B cell (primary cell): ENCODE results near the gene RAPGEF5. TPM values are rescaled to one million over a fixed set of nuclear protein-coding genes. Genes with fewer than 3 reads are reported as not detected.

Experiments used
- ATAC-seq: fragments of 200-7000 bp; cut with Tn5 transposase; one replicate; pipeline ENCODE4 v1.10.0; 2021; ENCODE audit warnings: low read depth, mild to moderate bottlenecking, moderate number of reproducible peaks, moderate library complexity
- CTCF ChIA-PET: fragments of 350-600 bp; sonication (Branson Sonifier 250); formaldehyde crosslinking; loops from one replicate; lab custom pipeline; 2021; ENCODE audit warnings: antibody characterized with exemption, inconsistent platforms; lab: Charles Lee
- POLR2A ChIA-PET: fragments of 350-600 bp; sonication (Branson Sonifier 250); formaldehyde crosslinking; loops from one replicate; lab custom pipeline; 2021; ENCODE audit warnings: antibody characterized with exemption; lab: Charles Lee
- DNase-seq: peaks from one replicate; pipeline ENCODE4 v3.0.0; 2013
- H2AFZ ChIP-seq: 2 replicates; pipeline ENCODE4 v1.6.1; 2012; ENCODE audit warnings: mild to moderate bottlenecking, low read depth, low read length; ENCODE audit not compliant: insufficient read depth, poor library complexity, severe bottlenecking
- H3K27ac ChIP-seq, 2 donors: 1 replicate in 1 of 2; 2 replicates in 1 of 2; pipeline ENCODE4 v1.5.1; 2012 to 2013; ENCODE audit warnings: low read length in 2 of 2, mild to moderate bottlenecking in 2 of 2, moderate library complexity in 1 of 2
- H3K27me3 ChIP-seq, 4 experiments: fragments of 200-600 bp in 1 of 4; sonication (generic) in 1 of 4; replicated peaks in 1 of 4; 1 replicate in 2 of 4; 2 replicates in 2 of 4; pipeline versions ENCODE4 v1.6.1 to v1.7.0; 2013 to 2016; ENCODE audit warnings: low read length in 3 of 4, mild to moderate bottlenecking in 2 of 4, mixed read lengths in 1 of 4, moderate library complexity in 1 of 4; ENCODE audit not compliant: insufficient read depth in 4 of 4, control insufficient read depth in 3 of 4; ENCODE audit errors: control extremely low read depth in 1 of 4
- H3K36me3 ChIP-seq, 2 experiments: replicated peaks in 1 of 2; 1 replicate in 1 of 2; 2 replicates in 1 of 2; pipeline versions ENCODE4 v1.6.1 to v1.7.1; 2013; ENCODE audit warnings: low read length in 1 of 2; ENCODE audit not compliant: insufficient read depth in 2 of 2, control insufficient read depth in 1 of 2; ENCODE audit errors: control extremely low read depth in 1 of 2, extremely low read depth in 1 of 2
- H3K4me1 ChIP-seq, 2 donors: fragments of 200-600 bp in 1 of 2; sonication (generic) in 1 of 2; 1 replicate in 1 of 2; 2 replicates in 1 of 2; pipeline versions ENCODE4 v1.5.1 to v1.6.1; 2013 to 2017; ENCODE audit warnings: low read length in 2 of 2; ENCODE audit not compliant: control insufficient read depth in 2 of 2, insufficient read depth in 2 of 2
- H3K4me2 ChIP-seq: replicated peaks from 2 replicates; pipeline ENCODE3; 2012; ENCODE audit warnings: mild to moderate bottlenecking, low read depth, low read length; ENCODE audit not compliant: poor library complexity, severe bottlenecking
- H3K4me3 ChIP-seq, 5 experiments: fragments of 200-600 bp in 1 of 5; sonication (generic) in 1 of 5; 1 replicate in 3 of 5; 2 replicates in 2 of 5; pipeline versions ENCODE4 v1.5.1 to v1.7.0; 2011 to 2016; ENCODE audit warnings: low read length in 4 of 5, mild to moderate bottlenecking in 4 of 5, low read depth in 2 of 5, control low read depth in 1 of 5, moderate library complexity in 1 of 5; ENCODE audit not compliant: insufficient read depth in 1 of 5; ENCODE audit errors: control extremely low read depth in 1 of 5, extremely low read depth in 1 of 5
- H3K79me2 ChIP-seq: fragments of 200-600 bp; sonication (generic); one replicate; pipeline ENCODE4 v1.6.0; 2016; ENCODE audit warnings: low read length; ENCODE audit not compliant: control insufficient read depth, insufficient read depth
- H3K9ac ChIP-seq: fragments of 200-600 bp; sonication (generic); 2 replicates; pipeline ENCODE4 v1.6.1; 2017; ENCODE audit warnings: mild to moderate bottlenecking, low read length, moderate library complexity
- H3K9me3 ChIP-seq, 3 donors: one replicate each; pipeline versions ENCODE4 v1.6.1 to v1.7.1; 2013; ENCODE audit warnings: low read length in 2 of 3; ENCODE audit not compliant: control insufficient read depth in 2 of 3, insufficient read depth in 1 of 3; ENCODE audit errors: control extremely low read depth in 1 of 3
- H4K20me1 ChIP-seq: 2 replicates; pipeline ENCODE4 v1.6.0; 2012; ENCODE audit warnings: mild to moderate bottlenecking, low read length; ENCODE audit not compliant: insufficient read depth, control insufficient read depth, poor library complexity, severe bottlenecking
- H3K27ac Mint-ChIP-seq: one replicate; pipeline ENCODE4 v1.8.0; 2021; ENCODE audit warnings: mixed read lengths
- H3K27me3 Mint-ChIP-seq: one replicate; pipeline ENCODE4 v1.8.0; 2021; ENCODE audit warnings: mixed read lengths
- H3K4me1 Mint-ChIP-seq: one replicate; pipeline ENCODE4 v1.8.0; 2021; ENCODE audit warnings: mixed read lengths
- H3K4me3 Mint-ChIP-seq: one replicate; pipeline ENCODE4 v1.8.0; 2021; ENCODE audit warnings: mixed read lengths
- H3K9me3 Mint-ChIP-seq: one replicate; pipeline ENCODE4 v1.8.0; 2022; ENCODE audit warnings: mixed read lengths; ENCODE audit not compliant: insufficient read depth
- CTCF ChIP-seq: fragments of 200-600 bp; IDR thresholded peaks from one replicate; pipeline ENCODE4 v1.8.0; 2022; ENCODE audit warnings: antibody characterized with exemption, mild to moderate bottlenecking
- EZH2 ChIP-seq: IDR thresholded peaks from 2 replicates; pipeline ENCODE4 v1.6.1; 2012; ENCODE audit warnings: borderline replicate concordance, low read depth, mild to moderate bottlenecking, moderate library complexity, low read length; ENCODE audit not compliant: insufficient read depth, poor library complexity, severe bottlenecking
- WGBS: methylation state at CpG from one replicate; pipeline ENCODE4 v1.1.5; 2013; ENCODE audit warnings: missing lambda C conversion rate; ENCODE audit not compliant: insufficient coverage; 5-methylcytosine and 5-hydroxymethylcytosine counted together
- intact Hi-C: fragments of 100-400 bp; cut with micrococcal nuclease; formaldehyde crosslinking; loops from one replicate; pipeline ENCODE4 v1.10.0; 2022
- polyA plus RNA-seq: library from polyadenylated mRNA; depleted of rRNA; stranded (reverse); fragments of >200 nt; gene quantifications from 2 replicates; pipeline ENCODE4 v1.2.3, GENCODE V29; 2012
- total RNA-seq, 2 donors: library from RNA; stranded (reverse); fragments of 120-200 nt in 1 of 2; gene quantifications; 1 replicate in 1 of 2; 2 replicates in 1 of 2; pipeline versions ENCODE4 v1.2.3 to v1.2.4, GENCODE V29; 2013 to 2022

The RAPGEF5 gene
- total and polyA plus RNA-seq, 2 donors (not counting 1 experiment from before 2014, with no cell fraction given) = 1.5 to 37.6 TPM

- Mint-ChIP-seq H3K4me3 (no peak overlapping the region), H3K9me3 (no peaks in the 10 kb centered on the region), H3K27me3 (no peaks in the 10 kb centered on the region), H3K27ac (no peak overlapping the region), H3K4me1 (no peaks in the 10 kb centered on the region)
- no peak overlapping the region for H3K4me2 ChIP-seq
- ATAC-seq (no peak), DNase-seq (no peak)
- ChIA-PET CTCF (no interaction called here), POLR2A (no interaction called here)
- H3K9ac ChIP-seq = no peak overlapping the region
- H2AFZ ChIP-seq = no peak overlapping the region
- no peaks in the 10 kb centered on the region for H3K9me3 ChIP-seq
- TF ChIP-seq EZH2 (no peak), CTCF (no peak)
- H3K27ac ChIP-seq = no peak overlapping the region
- H3K4me1 ChIP-seq = no peaks in the 10 kb centered on the region
- H3K79me2 ChIP-seq = no peaks in the 10 kb centered on the region
- H3K27me3 ChIP-seq = no peaks in the 10 kb centered on the region
- intact Hi-C loops = no loop called here
- peaks cover 0 to 2% of the 10 kb centered on the region in 2 experiments for H3K36me3 ChIP-seq
- no peaks in the 10 kb centered on the region for H4K20me1 ChIP-seq
- no peak overlapping the region for H3K4me3 ChIP-seq
- WGBS = 100% methylated on average over 1 of the region's 1 CpG
These were observed 101.1 kb downstream of the RAPGEF5 start for GRCh38 chr7:22255834-22256233.

DNA sequence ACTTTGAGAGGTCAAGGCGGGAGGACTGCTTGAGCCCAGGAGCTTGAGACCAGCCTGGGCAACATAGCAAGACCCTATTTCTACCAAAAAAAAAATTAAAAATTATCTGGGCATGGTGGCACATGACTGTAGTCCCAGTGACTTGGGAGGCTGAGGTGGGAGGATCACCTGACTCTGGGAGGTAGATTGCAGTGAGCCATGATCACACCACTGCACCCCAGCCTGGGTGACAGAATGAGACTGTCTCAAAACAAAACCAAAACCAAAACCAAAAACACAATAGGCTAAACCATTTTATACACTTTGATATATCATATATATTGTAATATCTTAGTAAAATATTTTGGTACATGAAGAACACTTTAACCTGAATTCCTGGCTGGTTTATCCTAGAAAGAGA lies 101.6 kb downstream of the RAPGEF5 start:
- Histone ChIP-seq H3K4me3 (no peak overlapping the region), H2AFZ (no peak overlapping the region), H3K27me3 (no peaks in the 10 kb centered on the region), H3K27ac (no peak overlapping the region), H3K9me3 (no peaks in the 10 kb centered on the region), H3K79me2 (no peaks in the 10 kb centered on the region), H3K36me3 (peaks cover 0 to 2% of the 10 kb centered on the region in 2 experiments), H3K9ac (no peak overlapping the region), H4K20me1 (no peaks in the 10 kb centered on the region), H3K4me2 (no peak overlapping the region), H3K4me1 (no peaks in the 10 kb centered on the region)
- no peaks in the 10 kb centered on the region for H3K4me1 Mint-ChIP-seq
- TF ChIP-seq CTCF = no peak
- DNase-seq (no peak), ATAC-seq (no peak)
- H3K27me3 Mint-ChIP-seq = no peaks in the 10 kb centered on the region
- ChIA-PET CTCF (no interaction called here), POLR2A (no interaction called here)
- intact Hi-C loops = no loop called here
- no peaks in the 10 kb centered on the region for H3K9me3 Mint-ChIP-seq
- 100% methylated on average over 1 of the region's 1 CpG for WGBS
- no peak overlapping the region for H3K27ac Mint-ChIP-seq
- H3K4me3 Mint-ChIP-seq = no peak overlapping the region
